ENCODE results near the gene TRIOBP.
"Not testable (repeated sequence)": the region's sequence is repeated elsewhere in the genome, so short reads cannot be mapped to it uniquely, and the experiment has no call there.

The TRIOBP gene

DNA sequence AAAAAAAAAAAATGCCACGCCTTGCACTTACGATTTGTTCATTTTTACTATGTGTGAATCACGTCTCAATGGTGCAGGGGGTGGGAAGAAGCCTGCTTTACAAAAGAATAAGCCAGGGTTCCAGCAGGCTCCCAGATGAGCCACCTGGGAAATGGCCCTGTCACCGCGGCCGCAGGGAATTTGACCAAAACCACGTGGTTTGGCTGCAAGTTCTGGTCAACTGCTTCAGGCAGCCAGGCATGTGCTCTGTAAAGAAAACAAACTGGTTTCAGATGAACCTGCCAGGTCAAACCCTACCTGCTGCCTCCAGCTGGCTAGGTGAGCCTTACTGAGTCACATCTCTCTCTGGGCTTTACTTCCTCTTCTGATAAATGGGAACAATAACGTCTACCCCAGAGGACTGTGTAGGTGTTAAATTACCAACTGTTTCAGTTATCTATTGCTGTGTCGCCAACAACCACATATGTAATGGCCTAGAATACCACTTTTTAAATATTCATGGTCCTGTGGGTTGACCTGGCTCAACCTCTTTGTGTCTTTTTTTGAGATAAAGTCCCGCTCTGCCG, 80.4 kb downstream of the TRIOBP start:
- H3K9me3 ChIP-seq (ENCODE audit: control insufficient read depth, insufficient read depth, low read length): no peaks in the 10 kb centered on the region
- peaks cover 2% of the 10 kb centered on the region; the same call in 1 of the 2 replicates for H3K4me1 ChIP-seq (ENCODE audit: control insufficient read depth, insufficient read depth, low read length)
- H3K4me3 ChIP-seq (ENCODE audit: low read length): no peak overlapping the region
- WGBS (ENCODE audit: insufficient coverage, insufficient read length): no CpG with 5 or more reads among the region's 11 CpGs
- H3K27ac ChIP-seq (ENCODE audit: low read length): no peak overlapping the region
- H3K27me3 ChIP-seq (ENCODE audit: control insufficient read depth, insufficient read depth, low read length): no peaks in the 10 kb centered on the region
- DNase-seq (ENCODE audit: low read depth, low spot score): no peak
- peaks cover 2% of the 10 kb centered on the region for H3K36me3 ChIP-seq (ENCODE audit: control insufficient read depth, insufficient read depth, low read length)

DNA sequence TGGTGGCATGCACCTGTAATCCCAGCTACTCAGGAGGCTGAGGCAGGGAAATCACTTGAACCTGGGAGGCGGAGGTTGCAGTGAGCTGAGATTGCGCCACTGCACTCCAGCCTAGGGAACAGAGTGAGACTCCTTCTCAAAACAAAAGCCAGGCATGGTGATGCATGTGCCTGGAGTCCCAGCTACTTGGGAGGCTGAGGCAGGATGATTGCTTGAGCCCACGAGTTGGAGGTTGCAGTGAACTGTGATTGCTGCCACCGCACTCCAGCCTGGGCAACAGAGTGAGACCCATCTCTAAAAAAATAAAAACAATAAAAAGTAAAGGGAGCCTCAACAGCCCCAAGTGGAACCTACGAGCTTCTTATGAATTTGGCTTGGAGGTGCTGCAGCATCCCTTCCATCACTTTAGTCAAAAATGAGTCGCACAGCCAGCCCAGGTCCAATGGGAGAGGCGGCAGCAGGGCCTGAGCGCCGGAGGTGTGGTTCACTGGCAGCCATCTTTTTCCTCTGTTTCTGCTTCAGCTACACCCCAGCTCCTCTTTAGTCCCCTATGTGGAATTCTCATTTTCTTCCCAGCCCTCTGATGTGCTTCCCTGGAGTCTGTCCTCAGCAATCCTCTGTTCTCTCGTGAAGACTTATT, 81.6 kb downstream of the TRIOBP start:
- H3K36me3 ChIP-seq (ENCODE audit: control insufficient read depth, insufficient read depth, low read length): peaks cover 2% of the 10 kb centered on the region; the same call in 1 of the 2 replicates
- H3K9me3 ChIP-seq (ENCODE audit: control insufficient read depth, insufficient read depth, low read length): no peaks in the 10 kb centered on the region
- no peak overlapping the region for H3K4me3 ChIP-seq (ENCODE audit: low read length)
- H3K4me1 ChIP-seq (ENCODE audit: control insufficient read depth, insufficient read depth, low read length): peaks cover 3% of the 10 kb centered on the region; the same call in 1 of the 2 replicates
- whole genome bisulfite sequencing (ENCODE audit: insufficient coverage, insufficient read length): no CpG with 5 or more reads among the region's 10 CpGs
- no peak for DNase-seq (ENCODE audit: low read depth, low spot score)
- no peaks in the 10 kb centered on the region for H3K27me3 ChIP-seq (ENCODE audit: control insufficient read depth, insufficient read depth, low read length)
- H3K27ac ChIP-seq (ENCODE audit: low read length): no peak overlapping the region

DNA sequence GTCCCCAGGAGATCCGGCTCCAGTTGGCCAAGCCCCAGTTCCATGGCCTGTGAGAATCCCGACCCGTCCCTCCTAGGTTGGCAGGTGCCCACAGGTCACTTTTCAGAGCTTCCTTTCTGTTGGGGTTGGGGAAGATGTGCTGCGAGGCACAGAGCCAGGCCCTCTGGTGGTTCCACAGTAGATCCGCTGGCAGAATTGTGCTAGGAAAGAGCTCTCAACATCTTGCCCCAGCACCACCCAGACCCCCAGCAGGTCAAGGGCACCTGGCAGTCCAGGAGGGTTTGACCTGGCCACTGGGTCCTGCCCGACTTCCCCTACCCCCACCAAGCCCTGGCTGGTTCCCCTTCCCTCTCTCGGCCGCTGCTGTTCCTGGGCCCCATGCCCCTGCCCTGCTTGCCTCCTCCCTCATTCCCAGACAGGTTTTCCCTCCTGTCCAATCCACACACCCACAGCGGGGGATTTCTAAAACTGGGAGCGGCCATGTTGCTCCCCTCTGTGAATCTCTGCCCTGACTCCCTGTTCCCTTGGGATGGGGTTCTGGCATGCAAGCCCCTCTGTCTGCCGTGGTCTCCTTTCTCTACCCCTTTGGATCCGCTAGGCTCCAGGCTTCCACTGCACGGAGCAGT, 84.7 kb downstream of the TRIOBP start:
- no peak overlapping the region for H3K4me3 ChIP-seq (ENCODE audit: low read length)
- no CpG with 5 or more reads among the region's 13 CpGs for WGBS (ENCODE audit: insufficient coverage, insufficient read length)
- no peak for DNase-seq (ENCODE audit: low read depth, low spot score)

DNA sequence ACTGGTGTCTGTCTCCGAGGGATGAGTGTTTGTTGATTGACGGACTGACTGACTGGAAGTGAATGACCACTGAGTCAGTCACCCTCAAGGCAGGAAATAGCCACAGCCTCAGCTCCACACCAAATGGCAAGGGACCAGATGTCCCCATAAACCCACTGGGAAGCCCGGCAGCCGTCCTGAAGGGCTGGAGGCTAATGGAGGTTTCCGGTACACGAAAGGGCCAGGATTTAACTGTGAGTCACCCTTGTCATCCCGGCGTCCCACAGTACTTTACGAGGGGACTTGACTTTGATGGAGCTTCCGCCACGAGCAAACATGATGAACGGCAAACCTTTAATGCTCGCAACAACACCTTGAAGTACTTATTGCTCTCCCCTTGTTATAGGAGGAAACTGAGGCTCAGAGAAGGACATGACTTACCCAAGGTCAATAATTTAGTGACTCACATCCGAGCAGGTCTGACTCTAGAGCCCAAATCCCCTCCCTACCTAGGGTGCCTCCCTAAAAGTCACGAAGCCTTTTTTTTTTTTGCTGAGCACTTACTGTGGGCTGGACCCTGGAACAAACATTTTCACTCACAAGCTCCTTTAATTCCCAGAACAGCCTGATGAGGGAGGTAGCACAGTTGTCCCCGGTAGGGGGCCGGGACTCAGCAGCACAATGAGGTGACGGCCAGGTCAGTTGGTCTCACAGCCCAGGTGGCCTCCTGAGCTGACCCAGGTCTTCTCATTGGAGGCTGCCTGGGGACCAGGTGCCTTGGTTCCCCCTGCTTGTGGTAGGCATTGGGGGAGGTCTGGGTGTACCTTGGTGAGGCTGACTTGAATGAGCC, 85.7 kb downstream of the TRIOBP start:
- H3K27me3 ChIP-seq (ENCODE audit: control insufficient read depth, insufficient read depth, low read length): no peaks in the 10 kb centered on the region; the same call in 1 of the 2 replicates
- no peak overlapping the region for H3K27ac ChIP-seq (ENCODE audit: low read length)
- DNase-seq (ENCODE audit: low read depth, low spot score): no peak
- 0 out of 2 replicates have a peak, but pooled peaks cover 3% of the 10 kb centered on the region for H3K4me1 ChIP-seq (ENCODE audit: control insufficient read depth, insufficient read depth, low read length)
- no peaks in the 10 kb centered on the region for H3K36me3 ChIP-seq (ENCODE audit: control insufficient read depth, insufficient read depth, low read length)
- WGBS (ENCODE audit: insufficient coverage, insufficient read length): no CpG with 5 or more reads among the region's 18 CpGs
- no peak overlapping the region for H3K4me3 ChIP-seq (ENCODE audit: low read length)
- H3K9me3 ChIP-seq (ENCODE audit: control insufficient read depth, insufficient read depth, low read length): no peaks in the 10 kb centered on the region

More for the DNA sequence above, 84.7 kb downstream of the TRIOBP start:
- Histone ChIP-seq H3K9me3 (ENCODE audit: control insufficient read depth, insufficient read depth, low read length) (no peaks in the 10 kb centered on the region), H3K36me3 (ENCODE audit: control insufficient read depth, insufficient read depth, low read length) (no peaks in the 10 kb centered on the region), H3K27ac (ENCODE audit: low read length) (no peak overlapping the region), H3K4me1 (ENCODE audit: control insufficient read depth, insufficient read depth, low read length) (peaks cover 3% of the 10 kb centered on the region; the same call in 1 of the 2 replicates), H3K27me3 (ENCODE audit: control insufficient read depth, insufficient read depth, low read length) (no peaks in the 10 kb centered on the region; the same call in 1 of the 2 replicates)

DNA sequence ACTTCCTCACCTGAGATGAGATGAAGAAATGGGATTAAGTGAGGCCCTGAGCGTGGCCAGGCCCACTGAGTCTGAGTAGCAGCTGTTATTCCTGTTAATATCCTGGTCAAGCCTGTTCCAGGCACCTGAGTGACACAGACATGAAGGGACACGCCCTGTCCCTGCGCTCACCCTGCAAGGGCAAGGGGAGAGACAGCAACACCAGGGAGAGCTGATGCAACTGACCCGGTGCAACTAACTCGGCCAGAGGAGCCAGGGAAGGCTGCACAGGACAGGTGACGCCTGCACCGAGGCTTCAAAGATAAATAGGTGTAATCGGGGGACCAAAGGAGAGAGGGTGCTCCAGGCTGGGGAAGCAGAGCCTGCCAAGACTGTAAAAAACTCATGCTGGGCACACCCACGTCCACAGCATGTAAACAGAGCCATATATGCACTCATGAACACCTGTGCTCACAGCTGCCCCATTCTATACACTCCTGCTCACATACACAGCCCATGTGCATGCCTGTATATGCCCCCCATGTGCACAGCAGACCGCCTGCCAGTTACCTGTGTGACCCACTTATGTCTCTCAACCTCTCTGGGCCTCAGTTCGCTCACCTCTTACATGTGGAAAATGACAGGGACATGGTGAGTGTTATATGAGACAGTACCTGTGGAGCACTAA, 88.1 kb downstream of the TRIOBP start:
- no peak for DNase-seq (ENCODE audit: low read depth, low spot score)
- Histone ChIP-seq H3K9me3 (ENCODE audit: control insufficient read depth, insufficient read depth, low read length) (no peaks in the 10 kb centered on the region), H3K4me3 (ENCODE audit: low read length) (no peak overlapping the region), H3K36me3 (ENCODE audit: control insufficient read depth, insufficient read depth, low read length) (no peaks in the 10 kb centered on the region), H3K27me3 (ENCODE audit: control insufficient read depth, insufficient read depth, low read length) (no peaks in the 10 kb centered on the region; the same call in 1 of the 2 replicates), H3K27ac (ENCODE audit: low read length) (no peak overlapping the region), H3K4me1 (ENCODE audit: control insufficient read depth, insufficient read depth, low read length) (0 out of 2 replicates have a peak, but pooled peaks cover 1% of the 10 kb centered on the region)
- no CpG with 5 or more reads among the region's 11 CpGs for WGBS (ENCODE audit: insufficient coverage, insufficient read length)

DNA sequence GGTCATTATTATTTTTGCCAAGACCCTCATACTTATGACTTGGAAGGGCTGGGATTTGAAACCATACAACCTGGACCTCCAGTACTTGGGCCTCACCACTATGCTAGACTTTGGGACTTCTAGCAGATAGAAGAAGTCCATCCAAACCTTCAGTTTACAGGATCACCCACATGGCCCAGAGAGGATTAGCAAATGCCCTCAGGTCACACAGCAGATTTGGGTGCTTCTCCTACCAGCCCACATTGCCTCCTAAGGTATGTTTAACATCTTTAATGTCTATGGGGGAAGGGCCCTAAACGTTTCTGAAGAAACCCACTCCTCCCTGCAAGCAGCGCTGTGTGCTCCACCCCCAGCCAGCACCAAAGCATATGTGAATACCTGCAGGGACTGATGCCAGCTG, 93.4 kb downstream of the TRIOBP start:
- WGBS (ENCODE audit: insufficient coverage, insufficient read length): no CpG with 5 or more reads among the region's 2 CpGs
- Histone ChIP-seq H3K9me3 (ENCODE audit: control insufficient read depth, insufficient read depth, low read length) (no peaks in the 10 kb centered on the region), H3K27ac (ENCODE audit: low read length) (no peak overlapping the region), H3K27me3 (ENCODE audit: control insufficient read depth, insufficient read depth, low read length) (no peaks in the 10 kb centered on the region), H3K4me1 (ENCODE audit: control insufficient read depth, insufficient read depth, low read length) (no peaks in the 10 kb centered on the region), H3K36me3 (ENCODE audit: control insufficient read depth, insufficient read depth, low read length) (no peaks in the 10 kb centered on the region), H3K4me3 (ENCODE audit: low read length) (no peak overlapping the region)
- no peak for DNase-seq (ENCODE audit: low read depth, low spot score)

DNA sequence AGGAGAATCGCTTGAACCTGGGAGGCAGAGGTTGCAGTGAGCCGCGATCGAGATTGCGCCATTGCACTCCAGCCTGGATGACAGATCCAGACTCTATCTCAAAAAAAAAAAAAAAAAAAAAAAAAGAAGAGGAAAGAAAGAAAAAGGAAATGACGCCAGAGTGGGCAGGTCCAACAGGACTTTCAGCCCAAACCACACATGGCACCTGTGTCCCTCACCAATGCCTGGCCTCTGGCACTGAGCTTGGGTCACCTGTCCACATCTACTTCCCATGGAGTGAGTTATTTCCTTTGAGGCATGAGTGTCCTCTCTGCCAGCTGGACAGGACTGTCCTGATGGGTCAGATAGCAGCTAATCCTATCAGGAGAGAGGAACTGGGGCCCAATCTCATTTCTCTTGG, 95.6 kb downstream of the TRIOBP start:
- WGBS (ENCODE audit: insufficient coverage, insufficient read length): no CpG with 5 or more reads among the region's 6 CpGs
- DNase-seq (ENCODE audit: low read depth, low spot score): no peak
- Histone ChIP-seq H3K27me3 (ENCODE audit: control insufficient read depth, insufficient read depth, low read length) (no peaks in the 10 kb centered on the region), H3K36me3 (ENCODE audit: control insufficient read depth, insufficient read depth, low read length) (no peaks in the 10 kb centered on the region), H3K4me3 (ENCODE audit: low read length) (no peak overlapping the region), H3K27ac (ENCODE audit: low read length) (no peak overlapping the region), H3K9me3 (ENCODE audit: control insufficient read depth, insufficient read depth, low read length) (no peaks in the 10 kb centered on the region), H3K4me1 (ENCODE audit: control insufficient read depth, insufficient read depth, low read length) (no peaks in the 10 kb centered on the region)

DNA sequence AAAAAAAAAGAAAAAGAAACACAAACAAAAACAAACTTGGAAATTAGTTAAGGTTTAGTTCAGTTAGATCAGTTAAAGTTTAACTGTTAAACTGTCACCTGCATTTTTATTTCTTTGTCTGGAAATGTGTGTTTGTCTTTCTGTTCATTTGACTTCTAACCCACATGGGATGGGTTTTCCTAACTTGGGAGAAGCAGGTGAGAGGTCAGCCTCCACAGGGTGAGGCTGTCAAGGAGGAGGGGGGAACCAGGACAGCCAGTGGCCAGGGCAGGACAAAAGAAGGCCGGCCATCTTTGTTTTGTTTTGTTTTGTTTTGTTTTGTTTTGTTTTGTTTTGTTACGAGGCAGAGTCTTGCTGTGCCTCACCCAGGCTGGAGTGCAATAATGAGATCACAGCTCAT, 97.5 kb downstream of the TRIOBP start:
- no peak overlapping the region for H3K4me3 ChIP-seq (ENCODE audit: low read length)
- H3K27ac ChIP-seq (ENCODE audit: low read length): no peak overlapping the region
- DNase-seq (ENCODE audit: low read depth, low spot score): no peak
- no peaks in the 10 kb centered on the region for H3K36me3 ChIP-seq (ENCODE audit: control insufficient read depth, insufficient read depth, low read length)
- H3K27me3 ChIP-seq (ENCODE audit: control insufficient read depth, insufficient read depth, low read length): no peaks in the 10 kb centered on the region
- no peaks in the 10 kb centered on the region for H3K4me1 ChIP-seq (ENCODE audit: control insufficient read depth, insufficient read depth, low read length)
- H3K9me3 ChIP-seq (ENCODE audit: control insufficient read depth, insufficient read depth, low read length): no peaks in the 10 kb centered on the region
- no CpG with 5 or more reads among the region's 2 CpGs for WGBS (ENCODE audit: insufficient coverage, insufficient read length)

DNA sequence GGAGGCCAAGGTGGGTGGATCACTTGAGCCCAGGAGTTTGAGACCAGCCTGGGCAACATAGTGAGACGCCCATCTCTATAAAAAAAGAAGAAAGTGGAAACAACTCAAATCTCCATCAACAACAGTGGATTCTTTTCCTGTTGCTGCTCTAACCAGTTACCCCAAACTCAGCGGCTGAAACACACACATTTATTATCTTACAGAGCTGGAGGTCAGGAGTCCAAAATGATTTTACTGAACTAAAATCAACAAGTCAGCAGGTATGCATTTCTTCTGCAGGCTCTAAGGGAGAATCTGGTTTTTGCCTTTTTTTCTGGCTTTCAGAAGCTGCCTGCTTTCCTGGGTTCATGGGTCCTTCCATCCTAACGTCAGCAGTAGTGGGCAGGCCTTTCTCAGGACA, 99.2 kb downstream of the TRIOBP start:
- Histone ChIP-seq H3K9me3 (ENCODE audit: control insufficient read depth, insufficient read depth, low read length) (no peaks in the 10 kb centered on the region), H3K27me3 (ENCODE audit: control insufficient read depth, insufficient read depth, low read length) (no peaks in the 10 kb centered on the region), H3K4me1 (ENCODE audit: control insufficient read depth, insufficient read depth, low read length) (no peaks in the 10 kb centered on the region), H3K27ac (ENCODE audit: low read length) (no peak overlapping the region), H3K4me3 (ENCODE audit: low read length) (no peak overlapping the region), H3K36me3 (ENCODE audit: control insufficient read depth, insufficient read depth, low read length) (no peaks in the 10 kb centered on the region)
- no CpG with 5 or more reads among the region's 3 CpGs for WGBS (ENCODE audit: insufficient coverage, insufficient read length)
- no peak for DNase-seq (ENCODE audit: low read depth, low spot score)

DNA sequence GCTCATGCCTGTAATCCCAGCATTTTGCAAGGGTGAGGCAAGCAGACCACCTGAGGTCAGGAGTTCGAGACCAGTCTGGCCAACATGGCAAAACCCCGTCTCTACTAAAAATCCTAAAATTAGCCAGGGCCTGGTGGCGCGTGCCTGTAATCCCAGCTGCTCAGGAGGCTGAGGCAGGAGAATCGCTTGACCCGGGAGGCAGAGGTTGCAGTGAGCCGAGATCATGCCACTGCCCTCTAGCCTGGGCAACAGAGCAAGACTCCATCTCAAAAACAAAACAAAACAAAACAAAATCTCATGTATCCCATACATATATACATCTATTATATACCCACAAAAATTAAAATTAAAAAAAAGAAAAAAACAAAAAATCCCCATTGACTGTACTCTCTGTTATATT, 100.4 kb downstream of the TRIOBP start:
- H3K9me3 ChIP-seq (ENCODE audit: control insufficient read depth, insufficient read depth, low read length); H3K4me1 ChIP-seq (ENCODE audit: control insufficient read depth, insufficient read depth, low read length); H3K27me3 ChIP-seq (ENCODE audit: control insufficient read depth, insufficient read depth, low read length); H3K36me3 ChIP-seq (ENCODE audit: control insufficient read depth, insufficient read depth, low read length); DNase-seq (ENCODE audit: low read depth, low spot score); H3K27ac ChIP-seq (ENCODE audit: low read length); H3K4me3 ChIP-seq (ENCODE audit: low read length): not testable (repeated sequence)
- no CpG with 5 or more reads among the region's 7 CpGs for WGBS (ENCODE audit: insufficient coverage, insufficient read length)
